OCI-LY3 (cell line): ENCODE measurements around the gene SLC7A1.

ENCODE experiments used
- H2AFZ ChIP-seq: fragments of 200-600, 300-600 bp; shearing (Covaris generic); 2 replicates; pipeline ENCODE4 v1.6.0; 2014; ENCODE audit warnings: antibody characterized with exemption, low read depth, low read length
- H3K27ac ChIP-seq: fragments of 200-600, 300-600 bp; sonication (generic); 2 replicates; pipeline ENCODE4 v1.5.1; 2014; ENCODE audit warnings: mild to moderate bottlenecking, low read length, moderate library complexity, mixed read lengths
- H3K27me3 ChIP-seq: fragments of 200-600, 300-600 bp; sonication (generic); 2 replicates; pipeline ENCODE4 v1.6.1; 2014; ENCODE audit warnings: low read depth, low read length, mixed read lengths
- H3K36me3 ChIP-seq: fragments of 200-600, 300-600 bp; sonication (generic); replicated peaks from 2 replicates; pipeline ENCODE3; 2014; ENCODE audit warnings: low read depth, low read length, mixed read lengths
- H3K4me1 ChIP-seq: fragments of 300-600, 200-600 bp; sonication (generic); 2 replicates; pipeline ENCODE4 v1.6.1; 2014; ENCODE audit warnings: low read length, mixed read lengths
- H3K4me2 ChIP-seq: fragments of 200-600, 300-600 bp; sonication (generic); 2 replicates; pipeline ENCODE4 v1.6.1; 2014; ENCODE audit warnings: low read length, mixed read lengths
- H3K4me3 ChIP-seq: fragments of 300-600, 200-600 bp; sonication (generic); 2 replicates; pipeline ENCODE4 v1.5.1; 2014; ENCODE audit warnings: antibody characterized with exemption, mild to moderate bottlenecking, low read length, moderate library complexity
- H3K79me2 ChIP-seq: fragments of 300-600, 200-600 bp; shearing (Covaris generic); 2 replicates; pipeline ENCODE4 v1.6.1; 2014; ENCODE audit warnings: mild to moderate bottlenecking, low read length, mixed read lengths
- H3K9ac ChIP-seq: fragments of 300-600, 200-600 bp; shearing (Covaris generic); 2 replicates; pipeline ENCODE4 v1.6.0; 2014; ENCODE audit warnings: mild to moderate bottlenecking, low read length, moderate library complexity
- H3K9me3 ChIP-seq: fragments of 200-600, 300-600 bp; shearing (Covaris generic); 2 replicates; pipeline ENCODE4 v1.6.1; 2014; ENCODE audit warnings: low read length, mixed read lengths; ENCODE audit not compliant: insufficient read depth
- H4K20me1 ChIP-seq: fragments of 200-600, 300-600 bp; sonication (generic); 2 replicates; pipeline ENCODE4 v1.6.1; 2016; ENCODE audit warnings: low read length, mixed read lengths; ENCODE audit not compliant: insufficient read depth
- CTCF ChIP-seq: fragments of 200-600, 300-600 bp; sonication (generic); IDR thresholded peaks from 2 replicates; pipeline ENCODE4 v1.5.1; 2014; ENCODE audit warnings: antibody characterized with exemption, low read length, low read depth
- EZH2phosphoT487 ChIP-seq: fragments of 200-600 bp; shearing (Covaris generic); IDR thresholded peaks from 2 replicates; pipeline ENCODE4 v1.6.1; 2018; ENCODE audit warnings: antibody characterized with exemption, mixed run types, low read depth

Gene SLC7A1

GRCh38 chr13:29504691-29505090 lies 90.8 kb downstream of the SLC7A1 start:
- Histone ChIP-seq H2AFZ (no peak overlapping the region), H3K36me3 (peaks cover 9% of the 10 kb centered on the region), H3K9ac (no peak overlapping the region), H3K9me3 (no peaks in the 10 kb centered on the region), H3K79me2 (no peaks in the 10 kb centered on the region), H4K20me1 (peaks cover 8% of the 10 kb centered on the region; the same call in 1 of the 2 replicates), H3K4me1 (peaks cover 21% of the 10 kb centered on the region), H3K27me3 (no peaks in the 10 kb centered on the region), H3K4me2 (no peak overlapping the region), H3K27ac (no peak overlapping the region), H3K4me3 (no peak overlapping the region)
- TF ChIP-seq CTCF = no peak
- TF ChIP-seq EZH2phosphoT487 = no peak

DNA sequence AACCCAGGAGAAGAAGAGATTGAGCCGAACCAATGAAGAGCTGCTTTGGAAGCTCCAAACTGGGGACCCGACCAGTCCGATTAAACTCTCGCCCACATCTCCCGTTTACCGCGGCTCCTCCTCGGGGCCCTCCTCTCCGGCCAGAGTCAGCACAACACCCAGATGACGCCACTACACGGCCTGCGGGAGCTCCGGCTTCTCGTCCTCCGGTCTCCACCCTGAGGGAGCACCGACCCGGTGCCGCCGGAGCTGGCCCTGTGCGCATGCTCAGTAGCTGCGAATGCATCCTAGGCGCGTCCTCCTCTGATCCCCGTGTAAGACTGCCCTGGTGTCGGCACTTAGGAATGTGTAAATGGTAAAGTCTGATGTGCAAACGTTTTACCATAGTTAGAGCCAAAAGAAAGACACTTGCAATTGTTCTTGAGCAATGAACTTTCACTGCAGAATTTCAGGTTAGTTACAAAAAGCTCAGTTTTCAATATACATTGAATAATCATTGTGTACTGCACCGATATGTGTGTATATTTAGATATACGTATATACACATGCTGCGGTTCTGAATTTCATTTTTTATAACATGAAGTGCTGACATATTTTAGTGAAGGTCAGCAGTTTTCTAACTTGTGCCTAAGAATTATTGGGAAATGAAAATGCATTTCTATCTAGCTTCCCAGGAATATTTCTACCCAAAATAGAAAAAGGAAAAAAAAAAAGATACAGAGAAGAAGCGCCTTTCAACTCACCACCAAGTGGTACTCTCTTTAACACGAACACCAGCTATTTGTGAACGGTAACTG lies 92.2 kb downstream of the SLC7A1 start:
- H3K27ac ChIP-seq = no peak overlapping the region
- no peak overlapping the region for H3K4me3 ChIP-seq
- peaks cover 21% of the 10 kb centered on the region for H3K4me1 ChIP-seq
- no peaks in the 10 kb centered on the region for H3K27me3 ChIP-seq
- TF ChIP-seq CTCF (no peak), EZH2phosphoT487 (no peak)
- no peak overlapping the region for H2AFZ ChIP-seq
- no peaks in the 10 kb centered on the region for H3K79me2 ChIP-seq
- peaks cover 5% of the 10 kb centered on the region; the same call in 1 of the 2 replicates for H4K20me1 ChIP-seq
- H3K9me3 ChIP-seq = no peaks in the 10 kb centered on the region
- H3K36me3 ChIP-seq = no peaks in the 10 kb centered on the region
- no peak overlapping the region for H3K9ac ChIP-seq
- H3K4me2 ChIP-seq = no peak overlapping the region

- TF ChIP-seq CTCF (no peak), EZH2phosphoT487 (no peak)
- H3K4me3 ChIP-seq = no peak overlapping the region
- H3K4me2 ChIP-seq = no peak overlapping the region
- peaks cover 14% of the 10 kb centered on the region for H3K4me1 ChIP-seq
- H3K9ac ChIP-seq = no peak overlapping the region
- no peak overlapping the region for H2AFZ ChIP-seq
- H3K79me2 ChIP-seq = no peaks in the 10 kb centered on the region
- no peaks in the 10 kb centered on the region for H3K27me3 ChIP-seq
- H4K20me1 ChIP-seq = no peaks in the 10 kb centered on the region
- H3K9me3 ChIP-seq = no peaks in the 10 kb centered on the region
- H3K36me3 ChIP-seq = no peaks in the 10 kb centered on the region
- H3K27ac ChIP-seq = no peak overlapping the region
Measured at GRCh38 chr13:29502391-29503008, 93.0 kb downstream of the SLC7A1 start.

- H3K4me2 ChIP-seq = no peak overlapping the region
- no peaks in the 10 kb centered on the region for H4K20me1 ChIP-seq
- H3K36me3 ChIP-seq = no peaks in the 10 kb centered on the region
- H3K9me3 ChIP-seq = no peaks in the 10 kb centered on the region
- H3K9ac ChIP-seq = no peak overlapping the region
- no peaks in the 10 kb centered on the region for H3K27me3 ChIP-seq
- TF ChIP-seq EZH2phosphoT487 = no peak
- TF ChIP-seq CTCF = no peak
- H2AFZ ChIP-seq = no peak overlapping the region
- H3K4me1 ChIP-seq = peaks cover 11% of the 10 kb centered on the region
- H3K4me3 ChIP-seq = no peak overlapping the region
- H3K79me2 ChIP-seq = no peaks in the 10 kb centered on the region
- H3K27ac ChIP-seq = no peak overlapping the region
Measured at GRCh38 chr13:29501674-29502073, 93.8 kb downstream of the SLC7A1 start.
